Activated T-cell treated with anti-CD3 and anti-CD28 coated beads for 4 hours (primary cell): ENCODE measurements around the gene NFATC1.
A peak's percentile ranks its signal among the peaks of the same experiment; 100 is the strongest.

Source experiments
- DNase-seq: peaks from one replicate; pipeline ENCODE4 v3.0.0-alpha.2; 2020

Gene NFATC1

DNA sequence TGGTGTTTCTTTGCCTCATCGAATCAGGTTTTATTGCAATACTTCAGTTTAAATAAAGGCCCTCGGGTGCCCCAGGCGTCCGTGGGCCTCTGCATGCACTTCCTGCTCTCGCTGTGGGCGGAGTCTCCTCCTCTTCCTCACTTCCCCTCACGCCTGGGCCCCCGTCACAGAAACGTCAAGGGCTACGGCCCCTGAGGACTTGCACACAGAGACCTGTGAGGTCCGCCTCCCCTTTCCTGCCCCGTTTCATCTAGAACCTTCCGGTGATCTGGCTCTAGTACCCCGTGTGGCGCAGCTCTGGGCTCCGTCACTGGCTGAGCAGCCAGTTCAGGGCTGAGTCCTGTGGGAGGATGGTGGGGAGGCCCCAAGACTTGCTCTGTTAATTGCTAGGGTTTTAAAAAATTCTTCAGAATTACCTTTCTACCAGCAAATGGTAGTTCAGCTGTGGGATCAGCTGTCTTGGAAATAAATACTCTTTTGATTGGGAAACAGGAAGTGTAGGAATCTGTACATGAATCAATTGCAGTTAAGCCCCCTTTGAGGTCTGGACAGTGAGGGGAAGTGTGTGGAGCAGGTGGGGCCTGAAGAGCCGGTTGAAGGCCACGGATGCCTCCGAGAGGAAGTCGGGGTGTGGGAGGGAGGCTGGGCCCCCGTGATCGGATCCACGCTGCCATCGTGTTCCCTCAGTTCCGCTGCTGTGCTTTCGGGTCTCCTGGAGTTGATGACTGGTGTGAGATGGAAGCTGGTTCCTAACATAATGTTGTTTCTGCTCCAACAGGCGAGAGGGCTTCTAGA, 10.2 kb downstream of the NFATC1 start:
- DNase-seq: peak; percentile 70

GRCh38 chr18:79406708-79407107, 11.0 kb downstream of the NFATC1 start:
- no peak for DNase-seq

DNA sequence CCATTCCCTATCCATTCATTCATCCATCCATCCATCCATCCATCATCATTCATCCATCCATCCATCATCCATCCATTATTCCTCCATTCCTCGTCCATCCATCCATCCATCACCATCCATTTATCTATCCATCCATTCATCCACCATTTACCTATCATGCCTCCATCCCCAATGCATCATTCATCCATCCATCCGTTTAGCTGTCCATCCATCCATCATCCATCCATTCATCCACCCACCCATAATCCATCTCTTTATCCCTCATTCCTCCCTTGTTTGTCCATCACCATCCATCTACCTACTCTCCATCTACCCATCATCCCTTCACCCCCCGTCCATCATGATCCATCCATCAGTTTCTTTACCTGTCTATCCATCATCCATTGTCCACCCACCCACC, 13.6 kb downstream of the NFATC1 start:
- no peak for DNase-seq

GRCh38 chr18:79410171-79410641, 14.5 kb downstream of the NFATC1 start:
- DNase-seq: no peak

DNA sequence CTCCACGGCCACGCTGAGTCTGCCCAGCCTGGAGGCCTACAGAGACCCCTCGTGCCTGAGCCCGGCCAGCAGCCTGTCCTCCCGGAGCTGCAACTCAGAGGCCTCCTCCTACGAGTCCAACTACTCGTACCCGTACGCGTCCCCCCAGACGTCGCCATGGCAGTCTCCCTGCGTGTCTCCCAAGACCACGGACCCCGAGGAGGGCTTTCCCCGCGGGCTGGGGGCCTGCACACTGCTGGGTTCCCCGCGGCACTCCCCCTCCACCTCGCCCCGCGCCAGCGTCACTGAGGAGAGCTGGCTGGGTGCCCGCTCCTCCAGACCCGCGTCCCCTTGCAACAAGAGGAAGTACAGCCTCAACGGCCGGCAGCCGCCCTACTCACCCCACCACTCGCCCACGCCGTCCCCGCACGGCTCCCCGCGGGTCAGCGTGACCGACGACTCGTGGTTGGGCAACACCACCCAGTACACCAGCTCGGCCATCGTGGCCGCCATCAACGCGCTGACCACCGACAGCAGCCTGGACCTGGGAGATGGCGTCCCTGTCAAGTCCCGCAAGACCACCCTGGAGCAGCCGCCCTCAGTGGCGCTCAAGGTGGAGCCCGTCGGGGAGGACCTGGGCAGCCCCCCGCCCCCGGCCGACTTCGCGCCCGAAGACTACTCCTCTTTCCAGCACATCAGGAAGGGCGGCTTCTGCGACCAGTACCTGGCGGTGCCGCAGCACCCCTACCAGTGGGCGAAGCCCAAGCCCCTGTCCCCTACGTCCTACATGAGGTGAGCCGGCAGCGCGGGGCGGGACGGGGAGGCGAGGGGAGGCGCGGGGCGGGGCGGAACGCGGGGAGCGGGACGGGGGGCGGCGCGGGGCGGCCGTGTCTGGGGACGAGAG, 15.2 kb downstream of the NFATC1 start:
- no peak for DNase-seq

DNA sequence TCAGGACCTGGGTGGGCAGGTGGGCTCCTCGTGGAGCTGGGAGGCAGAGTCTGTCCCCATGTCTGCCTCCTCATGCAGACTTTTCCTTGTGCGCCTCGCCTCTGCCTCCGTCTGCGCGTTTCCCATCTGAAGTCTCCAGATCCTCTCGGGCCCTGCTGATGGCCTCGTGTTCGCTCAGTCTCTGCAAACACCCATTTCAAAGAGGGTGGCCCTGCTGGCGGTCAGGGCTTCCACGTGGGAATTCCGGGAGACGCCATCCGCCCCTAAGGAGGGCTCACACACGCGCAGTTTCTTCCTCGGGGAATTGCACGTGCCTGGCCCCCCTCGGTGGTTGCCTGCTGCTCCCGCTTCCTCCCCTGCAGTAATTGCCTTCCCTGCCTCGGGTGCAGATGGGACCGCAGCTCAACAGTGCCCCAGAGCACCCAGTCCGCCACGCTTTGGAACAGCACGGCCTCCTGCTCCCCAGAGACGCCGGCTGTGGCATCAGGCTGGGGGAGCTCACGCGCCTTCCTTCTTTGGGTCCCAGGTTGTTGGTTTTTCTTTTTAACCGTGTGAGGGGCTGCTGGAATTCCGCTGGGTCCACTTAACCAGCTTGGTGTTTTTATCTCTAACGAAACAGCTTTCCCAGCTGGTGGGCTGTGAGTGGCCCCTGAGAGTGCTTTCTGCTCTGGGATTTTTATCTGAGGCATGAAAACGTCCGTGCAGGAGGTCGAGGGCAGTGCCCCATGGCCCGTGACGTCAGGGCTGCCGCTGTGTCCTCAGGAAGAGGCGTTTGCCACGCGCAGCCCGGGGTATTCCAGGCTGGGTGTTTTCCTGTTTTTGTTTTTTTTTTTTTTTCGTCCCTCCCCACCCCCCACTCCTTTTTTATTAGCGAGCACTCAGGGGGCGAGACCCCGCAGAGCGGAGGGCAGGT, 16.1 kb downstream of the NFATC1 start:
- DNase-seq: no peak

DNA sequence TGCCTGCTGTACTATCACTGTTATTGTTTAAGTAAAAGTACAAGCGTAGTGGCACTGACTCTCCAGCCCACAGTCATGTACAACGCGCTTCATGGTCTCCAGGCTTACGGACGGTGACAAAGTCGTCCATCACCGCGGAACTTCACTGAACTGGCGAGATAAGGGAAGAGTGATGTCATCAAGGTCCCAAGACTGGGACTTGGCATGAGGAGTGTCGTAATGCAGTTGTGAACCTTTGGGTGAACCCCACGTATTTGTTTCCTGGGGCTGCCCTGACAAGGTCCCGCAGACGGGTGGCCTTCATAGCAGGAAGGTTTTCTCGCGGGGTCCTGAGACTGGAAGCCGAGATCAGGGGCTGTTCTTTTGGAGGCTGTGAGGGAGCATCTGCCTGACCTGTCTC, 17.3 kb downstream of the NFATC1 start:
- no peak for DNase-seq

DNA sequence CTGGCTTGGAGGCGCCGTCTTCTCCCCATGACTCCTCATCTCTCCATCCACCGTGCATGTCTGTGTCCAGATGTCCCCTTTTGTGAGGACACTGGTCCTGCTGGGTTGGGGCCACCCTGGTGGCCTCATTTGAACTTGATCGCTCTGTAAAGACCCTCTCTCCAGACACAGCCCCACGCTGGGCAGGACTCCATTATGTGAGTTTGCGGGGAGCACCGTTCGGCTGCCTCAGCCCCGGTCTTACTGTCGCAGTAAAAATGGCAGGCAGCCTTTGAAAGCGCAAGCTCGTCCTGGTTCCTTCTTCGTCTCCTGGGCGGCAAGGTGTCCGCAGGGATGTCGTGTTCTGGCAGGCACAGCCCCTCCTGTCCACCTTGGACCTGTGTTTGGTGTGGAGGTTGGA, 17.7 kb downstream of the NFATC1 start:
- DNase-seq: no peak

DNA sequence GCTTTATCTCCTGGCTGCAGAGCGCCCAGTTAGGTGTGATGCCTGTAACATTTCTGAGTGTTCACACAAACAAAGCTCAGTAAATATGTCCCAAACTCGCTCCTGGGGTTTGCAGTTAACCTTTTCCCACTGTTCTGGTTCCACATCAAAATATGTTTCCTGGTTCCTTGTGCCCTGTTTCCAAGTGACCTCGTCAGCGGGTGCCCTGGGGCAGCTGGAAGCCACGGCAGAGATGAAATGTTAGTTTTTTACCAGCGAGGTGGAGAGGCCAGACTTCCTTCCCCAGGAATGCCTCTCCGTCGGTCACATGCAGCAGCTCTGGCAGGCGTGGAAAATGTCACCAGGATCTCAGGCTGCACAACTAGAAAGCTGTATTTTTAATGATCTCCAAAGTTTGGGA, 18.2 kb downstream of the NFATC1 start:
- DNase-seq: no peak

DNA sequence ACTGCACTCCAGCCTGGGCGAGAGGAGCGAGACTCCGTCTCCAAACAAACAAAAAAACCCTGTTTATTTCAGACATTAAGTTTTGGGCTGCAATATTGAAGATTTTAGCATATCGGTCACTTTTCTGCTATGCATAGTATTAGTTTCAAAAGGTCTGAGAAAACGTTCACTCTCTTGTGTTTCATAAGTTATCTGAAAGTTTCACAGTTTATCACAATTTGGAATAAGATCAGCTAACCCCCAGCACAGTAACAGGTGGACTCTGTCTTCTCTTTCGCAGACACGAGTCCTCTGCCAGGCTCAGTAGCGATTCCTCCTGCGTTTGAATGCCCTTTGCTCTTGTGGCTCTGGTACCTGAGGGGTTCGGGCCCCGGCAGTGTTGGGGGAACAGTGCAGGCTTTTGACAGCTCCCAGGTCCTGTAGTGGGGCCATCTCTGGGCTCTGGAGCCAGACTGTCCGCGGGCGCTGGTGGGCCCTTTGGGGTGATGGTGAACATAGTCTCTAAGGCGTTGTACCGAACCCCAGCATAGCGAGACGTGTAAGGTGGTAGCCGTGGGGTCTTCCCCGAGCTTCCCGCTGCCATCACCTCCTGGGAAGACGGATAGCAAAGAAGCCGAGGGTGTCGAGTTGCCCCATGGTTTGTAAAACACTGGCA, 20.4 kb downstream of the NFATC1 start:
- DNase-seq: no peak

DNA sequence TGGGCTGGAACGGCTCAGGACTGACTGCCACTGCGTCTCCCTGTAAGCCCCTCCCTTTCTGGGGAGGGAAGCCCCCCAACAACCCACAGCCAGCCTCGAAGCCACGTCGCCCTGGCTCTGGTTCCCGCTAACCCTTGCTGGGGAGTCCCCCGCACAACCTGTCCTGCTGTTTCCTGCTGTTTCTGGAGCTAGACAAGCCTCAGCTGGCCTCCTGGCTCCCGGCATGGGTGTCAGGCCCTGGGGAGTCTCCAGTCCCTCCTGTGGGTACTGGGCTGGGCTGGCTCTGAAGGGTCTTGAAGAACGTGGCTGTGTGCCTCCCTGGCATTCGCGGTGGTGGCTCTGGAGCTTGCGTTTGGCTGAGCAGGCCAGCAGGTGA, 20.9 kb downstream of the NFATC1 start:
- DNase-seq: no peak

- DNase-seq: no peak
Measured at GRCh38 chr18:79418236-79418635, 22.5 kb downstream of the NFATC1 start.

GRCh38 chr18:79418642-79419041, 22.9 kb downstream of the NFATC1 start:
- DNase-seq: no peak

DNA sequence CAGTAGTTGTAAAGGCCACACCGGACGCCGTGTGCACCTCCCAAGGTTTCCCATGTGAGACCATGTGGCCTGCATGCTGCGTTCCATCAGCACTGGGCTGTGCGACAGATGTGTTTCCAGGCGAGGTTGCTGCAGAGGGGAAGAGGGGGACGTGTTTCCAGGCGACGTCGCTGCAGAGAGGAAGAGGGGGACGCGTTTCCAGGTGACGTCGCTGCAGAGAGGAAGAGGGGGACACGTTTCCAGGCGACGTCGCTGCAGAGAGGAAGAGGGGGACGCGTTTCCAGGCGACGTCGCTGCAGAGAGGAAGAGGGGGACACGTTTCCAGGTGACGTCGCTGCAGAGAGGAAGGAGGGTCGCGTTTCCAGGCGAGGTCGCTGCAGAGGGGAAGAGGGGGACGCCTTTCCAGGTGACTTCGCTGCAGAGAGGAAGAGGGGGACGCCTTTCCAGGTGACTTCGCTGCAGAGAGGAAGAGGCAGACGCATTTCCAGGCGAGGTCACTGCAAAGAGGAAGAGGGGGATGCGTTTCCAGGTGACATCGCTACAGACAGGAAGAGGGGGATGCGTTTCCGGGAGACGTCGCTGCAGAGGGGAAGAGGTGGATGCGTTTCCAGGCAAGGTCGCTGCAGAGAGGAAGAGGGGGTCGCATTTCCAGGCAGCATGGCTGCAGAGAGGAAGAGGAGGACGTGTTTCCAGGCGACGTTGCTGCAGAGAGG, 24.5 kb downstream of the NFATC1 start:
- DNase-seq: no peak

DNA sequence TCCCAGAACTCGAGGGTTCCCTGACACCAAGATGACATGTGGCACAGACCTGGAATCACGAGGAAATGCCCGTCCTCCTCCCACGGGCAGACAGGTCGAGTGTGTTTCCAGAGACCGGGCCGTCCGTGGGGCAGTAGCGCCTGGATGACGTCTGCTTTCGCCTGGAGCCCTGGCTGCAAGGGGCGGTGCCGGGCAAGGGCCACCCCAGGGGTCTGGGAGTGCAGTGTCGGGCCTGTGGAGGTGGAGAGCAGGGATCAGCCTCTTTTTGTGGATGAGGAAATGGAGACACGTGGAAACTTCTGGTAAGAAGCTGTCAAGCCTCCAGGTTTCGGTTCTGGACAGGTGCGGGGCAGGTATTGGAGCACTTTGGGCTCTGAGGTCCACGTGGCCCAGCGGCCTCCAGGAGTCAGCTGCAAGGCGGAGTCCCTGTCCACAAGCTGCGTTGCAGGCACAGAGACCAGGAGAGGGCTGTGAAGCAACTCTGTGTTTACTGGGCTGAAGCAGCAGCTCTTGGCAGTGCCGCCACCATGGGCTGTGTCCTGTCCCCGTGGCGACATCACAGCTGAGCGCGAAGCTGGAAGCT, 25.6 kb downstream of the NFATC1 start:
- DNase-seq: no peak

GRCh38 chr18:79422022-79422782, 26.5 kb downstream of the NFATC1 start:
- no peak for DNase-seq

GRCh38 chr18:79422783-79423165, 27.0 kb downstream of the NFATC1 start:
- DNase-seq: no peak

DNA sequence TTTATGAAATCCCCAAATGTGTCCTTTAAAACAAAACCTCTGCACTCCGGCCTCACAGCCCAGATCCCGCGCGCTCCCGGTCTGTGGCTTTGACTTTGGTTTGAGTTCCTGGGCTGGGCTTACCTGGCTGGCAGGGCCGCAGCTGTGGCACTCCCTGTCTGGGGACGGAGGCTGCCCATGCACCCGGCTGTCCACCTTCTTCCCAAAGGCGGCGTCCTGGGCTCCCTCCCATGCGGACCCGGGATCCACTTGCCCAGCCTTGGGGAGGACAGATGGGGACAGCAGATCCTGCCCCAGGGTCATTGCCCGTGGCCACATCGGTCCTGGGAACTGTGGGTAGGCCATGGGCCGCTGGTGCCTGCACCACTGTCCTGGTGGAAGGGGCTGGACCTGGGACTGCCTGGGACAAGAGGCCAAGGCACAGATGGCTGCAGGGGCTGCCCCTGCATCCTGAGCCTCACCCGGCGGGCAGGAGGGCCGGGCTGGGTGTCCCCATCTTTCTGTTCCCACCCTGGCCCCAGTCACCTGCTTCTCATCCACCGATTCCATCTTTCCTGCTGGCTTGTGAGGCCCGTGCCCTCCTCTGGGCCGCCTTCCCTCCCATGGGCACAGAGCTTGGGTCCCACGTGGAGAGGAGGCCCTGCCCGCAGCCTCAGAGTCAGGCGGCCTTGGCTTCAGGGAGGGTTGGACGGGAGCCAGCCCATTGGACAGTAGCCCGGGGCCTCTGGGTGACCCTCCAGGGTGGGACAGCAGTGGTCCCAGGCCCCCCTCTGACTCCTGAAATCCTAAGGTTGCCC, 27.7 kb downstream of the NFATC1 start:
- DNase-seq: no peak

DNA sequence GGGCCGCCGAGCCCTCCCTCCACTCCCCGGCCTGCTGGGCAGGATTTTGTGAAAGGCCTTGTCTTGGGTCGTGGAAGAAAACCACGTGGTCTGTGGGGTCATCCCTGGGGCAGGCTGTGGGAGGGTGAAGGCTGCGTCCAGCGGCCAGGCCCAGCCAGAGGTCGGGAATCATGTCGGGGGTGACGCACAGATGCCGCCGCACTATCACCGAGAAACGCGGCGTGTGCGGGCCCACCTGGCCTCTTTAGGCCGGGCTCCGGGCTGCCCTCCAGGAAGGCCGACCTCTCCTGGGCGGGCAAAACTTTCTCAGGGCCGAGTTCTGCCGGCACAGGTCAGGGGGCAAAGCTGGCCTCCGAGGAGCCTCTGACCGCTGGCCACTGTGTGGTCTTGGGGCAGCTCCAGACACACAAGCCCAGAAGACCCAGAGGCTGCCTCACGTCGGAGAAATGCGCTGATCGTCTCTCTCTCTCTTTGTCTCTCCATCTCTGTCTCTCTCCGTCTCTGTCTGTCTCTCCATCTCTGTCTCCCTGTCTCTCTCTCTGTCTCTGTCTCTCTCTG, 28.4 kb downstream of the NFATC1 start:
- no peak for DNase-seq
